ENCODE results near the gene BTD.

The BTD gene

DNA sequence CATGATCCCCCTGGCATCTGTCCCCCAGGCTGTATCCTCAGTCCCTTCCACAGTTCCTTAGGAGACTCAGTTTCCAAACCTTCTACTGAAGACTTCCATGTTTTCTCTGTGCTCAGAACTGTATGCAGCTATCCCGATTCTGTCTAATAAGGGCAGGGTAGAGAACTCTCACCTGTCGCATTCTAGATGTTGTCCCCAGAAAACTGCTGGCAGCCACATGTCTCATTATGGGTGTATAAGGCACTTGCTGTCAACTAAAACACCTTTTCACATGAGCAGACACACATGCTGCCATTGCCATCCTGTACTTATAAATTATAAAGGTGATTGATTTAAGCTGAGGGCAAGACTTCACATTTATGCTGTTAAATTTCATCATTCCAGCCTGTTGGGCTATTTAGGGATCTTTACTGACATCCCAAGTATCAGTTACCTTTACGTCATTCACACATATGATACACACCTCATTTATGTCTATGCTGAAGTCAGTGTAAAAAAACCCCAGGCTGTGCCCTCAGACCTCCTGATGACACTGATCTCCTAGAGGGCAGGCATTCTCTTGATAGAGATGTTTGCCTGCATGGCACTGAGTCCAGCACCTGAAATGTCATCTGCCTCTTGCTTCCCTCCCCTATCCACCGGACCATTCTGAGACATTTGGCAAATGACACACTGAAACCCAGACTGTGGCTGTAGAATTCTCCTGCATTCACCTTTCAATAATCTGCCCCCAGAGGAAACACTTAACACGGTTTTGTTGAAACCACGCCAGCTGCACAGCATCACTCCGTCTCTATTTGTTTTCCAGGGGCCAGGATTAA, 35.8 kb downstream of the BTD start:
- H3K9ac ChIP-seq (ENCODE audit: low read depth, low read length): no peak overlapping the region
- H3K4me1 ChIP-seq (ENCODE audit: control insufficient read depth, insufficient read depth, low read length): peaks cover 38% of the 10 kb centered on the region
- no peak overlapping the region for H3K4me3 ChIP-seq (ENCODE audit: low read depth, low read length)
- H3K27ac ChIP-seq (ENCODE audit: low read depth, low read length): no peak overlapping the region
- H3K36me3 ChIP-seq (ENCODE audit: control insufficient read depth, insufficient read depth, low read length): peaks cover 9% of the 10 kb centered on the region
- no peaks in the 10 kb centered on the region for H3K27me3 ChIP-seq (ENCODE audit: control insufficient read depth, insufficient read depth, low read length)
- H3K9me3 ChIP-seq (ENCODE audit: control insufficient read depth, insufficient read depth, low read length): no peaks in the 10 kb centered on the region

GRCh38 chr3:15638193-15638890, 36.8 kb downstream of the BTD start:
- no peak overlapping the region for H3K4me3 ChIP-seq (ENCODE audit: low read depth, low read length)
- H3K27ac ChIP-seq (ENCODE audit: low read depth, low read length): no peak overlapping the region
- peaks cover 9% of the 10 kb centered on the region for H3K36me3 ChIP-seq (ENCODE audit: control insufficient read depth, insufficient read depth, low read length)
- no peaks in the 10 kb centered on the region for H3K9me3 ChIP-seq (ENCODE audit: control insufficient read depth, insufficient read depth, low read length)
- peaks cover 28% of the 10 kb centered on the region for H3K4me1 ChIP-seq (ENCODE audit: control insufficient read depth, insufficient read depth, low read length)
- H3K27me3 ChIP-seq (ENCODE audit: control insufficient read depth, insufficient read depth, low read length): no peaks in the 10 kb centered on the region
- no peak overlapping the region for H3K9ac ChIP-seq (ENCODE audit: low read depth, low read length)

GRCh38 chr3:15638891-15639262, 37.3 kb downstream of the BTD start:
- Histone ChIP-seq H3K9ac (ENCODE audit: low read depth, low read length) (no peak overlapping the region), H3K27me3 (ENCODE audit: control insufficient read depth, insufficient read depth, low read length) (no peaks in the 10 kb centered on the region), H3K9me3 (ENCODE audit: control insufficient read depth, insufficient read depth, low read length) (no peaks in the 10 kb centered on the region), H3K27ac (ENCODE audit: low read depth, low read length) (no peak overlapping the region), H3K4me1 (ENCODE audit: control insufficient read depth, insufficient read depth, low read length) (peaks cover 22% of the 10 kb centered on the region), H3K4me3 (ENCODE audit: low read depth, low read length) (no peak overlapping the region), H3K36me3 (ENCODE audit: control insufficient read depth, insufficient read depth, low read length) (peaks cover 9% of the 10 kb centered on the region)

- peaks cover 11% of the 10 kb centered on the region; the same call in 1 of the 2 replicates for H3K4me1 ChIP-seq (ENCODE audit: control insufficient read depth, insufficient read depth, low read length)
- no peaks in the 10 kb centered on the region for H3K9me3 ChIP-seq (ENCODE audit: control insufficient read depth, insufficient read depth, low read length)
- no peak overlapping the region for H3K27ac ChIP-seq (ENCODE audit: low read depth, low read length)
- no peak overlapping the region for H3K4me3 ChIP-seq (ENCODE audit: low read depth, low read length)
- H3K27me3 ChIP-seq (ENCODE audit: control insufficient read depth, insufficient read depth, low read length): no peaks in the 10 kb centered on the region
- peaks cover 8% of the 10 kb centered on the region for H3K36me3 ChIP-seq (ENCODE audit: control insufficient read depth, insufficient read depth, low read length)
- no peak overlapping the region for H3K9ac ChIP-seq (ENCODE audit: low read depth, low read length)
Observed at GRCh38 chr3:15645246-15645645, 43.7 kb downstream of the BTD start.

GRCh38 chr3:15645740-15646501, 44.4 kb downstream of the BTD start:
- no peak overlapping the region for H3K9ac ChIP-seq (ENCODE audit: low read depth, low read length)
- peaks cover 11% of the 10 kb centered on the region; the same call in 1 of the 2 replicates for H3K4me1 ChIP-seq (ENCODE audit: control insufficient read depth, insufficient read depth, low read length)
- H3K27me3 ChIP-seq (ENCODE audit: control insufficient read depth, insufficient read depth, low read length): no peaks in the 10 kb centered on the region
- no peaks in the 10 kb centered on the region for H3K9me3 ChIP-seq (ENCODE audit: control insufficient read depth, insufficient read depth, low read length)
- peaks cover 8% of the 10 kb centered on the region for H3K36me3 ChIP-seq (ENCODE audit: control insufficient read depth, insufficient read depth, low read length)
- peak overlapping the region; percentile 55 for H3K27ac ChIP-seq (ENCODE audit: low read depth, low read length)
- H3K4me3 ChIP-seq (ENCODE audit: low read depth, low read length): no peak overlapping the region

GRCh38 chr3:15646851-15647511, 45.4 kb downstream of the BTD start:
- Histone ChIP-seq H3K9me3 (ENCODE audit: control insufficient read depth, insufficient read depth, low read length) (no peaks in the 10 kb centered on the region), H3K27me3 (ENCODE audit: control insufficient read depth, insufficient read depth, low read length) (no peaks in the 10 kb centered on the region), H3K4me3 (ENCODE audit: low read depth, low read length) (no peak overlapping the region), H3K27ac (ENCODE audit: low read depth, low read length) (peak overlapping the region; percentile 55), H3K4me1 (ENCODE audit: control insufficient read depth, insufficient read depth, low read length) (peaks cover 11% of the 10 kb centered on the region; the same call in 1 of the 2 replicates), H3K36me3 (ENCODE audit: control insufficient read depth, insufficient read depth, low read length) (peaks cover 3% of the 10 kb centered on the region), H3K9ac (ENCODE audit: low read depth, low read length) (no peak overlapping the region)

DNA sequence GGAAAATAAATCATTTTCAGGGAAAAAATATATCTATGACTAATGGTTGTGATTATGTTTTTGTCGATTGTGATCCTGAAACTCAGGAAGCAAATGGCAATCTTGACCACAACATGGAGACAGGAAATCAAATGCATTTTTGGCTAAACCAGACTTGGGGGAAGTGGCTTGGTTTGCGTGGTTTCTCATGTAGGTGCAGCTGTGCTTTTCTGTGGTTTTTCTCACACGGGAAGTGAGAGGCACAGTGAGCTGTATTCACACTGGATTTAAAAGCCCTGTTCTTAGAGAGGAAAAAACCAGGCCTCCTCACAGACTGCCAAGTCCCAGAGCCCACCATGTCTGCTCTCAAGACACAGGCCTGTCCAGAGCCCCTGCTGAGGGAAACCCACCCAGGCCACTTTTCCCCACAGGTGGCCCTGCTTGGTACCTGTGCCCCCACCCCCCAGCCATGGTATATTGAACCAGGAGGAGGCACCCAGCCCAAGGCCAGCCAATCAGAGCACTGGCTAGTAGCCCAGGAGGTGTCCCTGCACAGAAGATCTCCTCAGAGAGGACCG, 46.1 kb downstream of the BTD start:
- Histone ChIP-seq H3K27ac (ENCODE audit: low read depth, low read length) (no peak overlapping the region), H3K9me3 (ENCODE audit: control insufficient read depth, insufficient read depth, low read length) (no peaks in the 10 kb centered on the region), H3K27me3 (ENCODE audit: control insufficient read depth, insufficient read depth, low read length) (no peaks in the 10 kb centered on the region), H3K36me3 (ENCODE audit: control insufficient read depth, insufficient read depth, low read length) (peaks cover 2% of the 10 kb centered on the region; the same call in 1 of the 2 replicates), H3K4me3 (ENCODE audit: low read depth, low read length) (no peak overlapping the region), H3K4me1 (ENCODE audit: control insufficient read depth, insufficient read depth, low read length) (peaks cover 11% of the 10 kb centered on the region; the same call in 1 of the 2 replicates), H3K9ac (ENCODE audit: low read depth, low read length) (no peak overlapping the region)

DNA sequence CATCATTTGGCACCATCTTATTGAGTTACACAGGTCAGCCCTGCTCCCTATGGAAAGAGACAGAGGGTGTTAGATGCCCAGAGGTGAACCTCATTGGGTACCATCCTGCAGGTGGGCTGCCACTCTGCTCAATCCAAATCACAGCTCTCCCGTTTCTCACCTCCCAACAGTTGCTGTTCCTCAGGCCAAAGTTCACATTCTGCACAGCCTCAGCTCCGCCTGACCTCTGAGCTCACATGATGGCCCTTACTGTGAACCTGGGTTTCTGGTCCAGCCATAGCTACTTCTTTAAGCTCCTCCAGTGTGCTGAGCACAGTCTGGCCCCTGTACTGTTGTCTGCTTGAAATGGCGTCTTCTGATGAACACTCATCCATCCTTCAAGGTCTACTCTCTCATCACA, 47.8 kb downstream of the BTD start:
- Histone ChIP-seq H3K27ac (ENCODE audit: low read depth, low read length) (no peak overlapping the region), H3K4me3 (ENCODE audit: low read depth, low read length) (no peak overlapping the region), H3K9ac (ENCODE audit: low read depth, low read length) (no peak overlapping the region), H3K4me1 (ENCODE audit: control insufficient read depth, insufficient read depth, low read length) (peaks cover 11% of the 10 kb centered on the region; the same call in 1 of the 2 replicates), H3K9me3 (ENCODE audit: control insufficient read depth, insufficient read depth, low read length) (no peaks in the 10 kb centered on the region), H3K36me3 (ENCODE audit: control insufficient read depth, insufficient read depth, low read length) (peaks cover 2% of the 10 kb centered on the region; the same call in 1 of the 2 replicates), H3K27me3 (ENCODE audit: control insufficient read depth, insufficient read depth, low read length) (no peaks in the 10 kb centered on the region)

- no peaks in the 10 kb centered on the region for H3K27me3 ChIP-seq (ENCODE audit: control insufficient read depth, insufficient read depth, low read length)
- peaks cover 11% of the 10 kb centered on the region; the same call in 1 of the 2 replicates for H3K4me1 ChIP-seq (ENCODE audit: control insufficient read depth, insufficient read depth, low read length)
- no peaks in the 10 kb centered on the region for H3K9me3 ChIP-seq (ENCODE audit: control insufficient read depth, insufficient read depth, low read length)
- H3K27ac ChIP-seq (ENCODE audit: low read depth, low read length): no peak overlapping the region
- no peak overlapping the region for H3K9ac ChIP-seq (ENCODE audit: low read depth, low read length)
- no peaks in the 10 kb centered on the region for H3K36me3 ChIP-seq (ENCODE audit: control insufficient read depth, insufficient read depth, low read length)
- H3K4me3 ChIP-seq (ENCODE audit: low read depth, low read length): no peak overlapping the region
Observed at GRCh38 chr3:15649858-15650257, 48.3 kb downstream of the BTD start.

- Histone ChIP-seq H3K9me3 (ENCODE audit: control insufficient read depth, insufficient read depth, low read length) (peaks cover 6% of the 10 kb centered on the region), H3K27me3 (ENCODE audit: control insufficient read depth, insufficient read depth, low read length) (no peaks in the 10 kb centered on the region), H3K4me3 (ENCODE audit: low read depth, low read length) (no peak overlapping the region), H3K4me1 (ENCODE audit: control insufficient read depth, insufficient read depth, low read length) (peaks cover 6% of the 10 kb centered on the region; the same call in 1 of the 2 replicates), H3K36me3 (ENCODE audit: control insufficient read depth, insufficient read depth, low read length) (no peaks in the 10 kb centered on the region), H3K27ac (ENCODE audit: low read depth, low read length) (no peak overlapping the region), H3K9ac (ENCODE audit: low read depth, low read length) (no peak overlapping the region)
Observed at GRCh38 chr3:15651396-15651795, 49.9 kb downstream of the BTD start.
